Epithelial cell of prostate (primary cell): Measurements from ENCODE around the gene TFEB.

Experiments
- DNase-seq: peaks from one replicate; pipeline ENCODE4 v3.0.0-alpha.2; 2011; ENCODE audit warnings: low read depth, low spot score
- H3K27ac ChIP-seq: fragments of 450-650 bp; 2 replicates; pipeline ENCODE4 v1.5.1; 2017; ENCODE audit warnings: mild to moderate bottlenecking

The TFEB gene

GRCh38 chr6:41656002-41656691 is 79.3 kb downstream of the TFEB start:
- DNase-seq: no peak
- H3K27ac ChIP-seq: no peak overlapping the region

- DNase-seq: no peak
- H3K27ac ChIP-seq: no peak overlapping the region
These were observed 79.8 kb downstream of the TFEB start for GRCh38 chr6:41655646-41656001.

DNA sequence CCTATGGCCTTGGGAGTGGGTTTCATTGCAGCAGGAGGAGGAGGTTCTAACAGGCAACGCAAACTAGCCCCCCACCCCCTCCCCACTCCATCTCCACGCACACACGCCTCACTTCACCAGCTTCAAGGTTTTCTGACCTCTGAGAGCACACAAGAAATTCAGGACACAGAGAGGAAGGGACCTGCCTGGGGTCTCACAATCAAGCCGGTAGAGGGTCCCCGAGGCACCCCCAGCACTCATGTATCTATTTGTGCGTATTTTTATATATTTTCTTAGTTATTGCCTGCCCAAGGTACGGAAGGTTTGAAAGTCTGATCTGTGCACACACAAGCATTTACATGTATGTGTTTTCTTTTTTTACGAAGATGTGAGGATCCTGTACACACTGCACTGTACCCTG is 80.2 kb downstream of the TFEB start:
- no peak for DNase-seq
- H3K27ac ChIP-seq: no peak overlapping the region

- DNase-seq: no peak
- no peak overlapping the region for H3K27ac ChIP-seq
These were observed 80.7 kb downstream of the TFEB start for GRCh38 chr6:41654698-41655151.

DNA sequence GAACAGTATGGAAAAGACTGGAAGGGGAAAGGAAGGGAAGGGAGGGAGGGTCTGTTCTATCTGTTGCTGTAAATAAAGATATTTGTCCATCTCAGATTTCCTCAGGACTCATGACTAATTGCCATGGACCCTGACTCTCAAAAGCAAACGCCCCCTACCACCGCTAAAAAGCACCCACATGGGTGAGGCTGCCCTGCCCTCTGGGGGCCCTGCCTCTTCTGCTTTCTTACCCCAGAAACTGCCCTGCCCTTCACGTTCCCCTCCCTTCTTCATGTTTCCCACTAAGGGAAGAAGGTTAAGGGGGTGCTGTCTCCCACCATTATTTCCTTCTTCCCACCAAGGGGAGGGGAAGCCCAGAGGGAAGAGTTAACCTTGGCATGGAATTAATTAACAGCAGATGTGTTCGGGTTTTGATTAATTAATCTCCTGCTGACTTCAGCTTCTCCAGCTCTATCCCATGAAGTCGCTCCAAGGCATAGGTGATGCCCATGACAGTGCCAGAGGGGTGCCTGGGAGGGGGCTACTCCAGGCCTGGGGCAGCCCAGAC is 81.2 kb downstream of the TFEB start:
- no peak for DNase-seq
- H3K27ac ChIP-seq: no peak overlapping the region

GRCh38 chr6:41653691-41654090 is 81.7 kb downstream of the TFEB start:
- no peak overlapping the region for H3K27ac ChIP-seq
- no peak for DNase-seq

DNA sequence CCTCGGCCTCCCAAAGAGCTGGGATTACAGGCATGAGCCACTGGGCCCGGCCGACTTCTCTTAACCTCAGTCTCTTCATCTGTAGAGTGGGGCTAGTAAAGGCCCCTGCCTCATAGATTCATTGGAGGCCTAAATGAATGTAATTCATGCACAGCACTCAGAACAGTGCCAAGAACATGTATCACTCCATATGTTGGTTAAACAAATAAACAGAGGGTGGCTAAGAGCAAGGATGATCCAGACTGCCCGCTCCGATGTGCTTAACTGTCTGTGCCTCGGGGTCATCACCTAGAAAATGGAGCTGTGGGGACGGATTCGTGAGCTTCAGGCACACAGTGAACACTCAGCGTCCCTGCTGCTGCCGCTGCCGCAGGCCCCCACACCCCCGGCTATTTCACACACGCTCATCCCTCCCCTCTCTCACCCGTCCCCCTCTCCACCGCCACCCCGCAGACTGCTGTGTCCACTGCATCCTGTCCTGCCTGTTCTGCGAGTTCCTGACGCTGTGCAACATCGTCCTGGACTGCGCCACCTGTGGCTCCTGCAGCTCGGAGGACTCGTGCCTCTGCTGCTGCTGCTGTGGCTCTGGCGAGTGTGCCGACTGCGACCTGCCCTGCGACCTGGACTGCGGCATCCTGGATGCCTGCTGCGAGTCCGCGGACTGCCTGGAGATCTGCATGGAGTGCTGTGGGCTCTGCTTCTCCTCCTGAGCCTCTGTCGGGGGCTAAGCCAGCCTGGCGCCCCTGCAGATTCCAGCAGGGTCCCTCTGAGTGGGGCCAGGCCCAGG is 82.3 kb downstream of the TFEB start:
- no peak for DNase-seq

DNA sequence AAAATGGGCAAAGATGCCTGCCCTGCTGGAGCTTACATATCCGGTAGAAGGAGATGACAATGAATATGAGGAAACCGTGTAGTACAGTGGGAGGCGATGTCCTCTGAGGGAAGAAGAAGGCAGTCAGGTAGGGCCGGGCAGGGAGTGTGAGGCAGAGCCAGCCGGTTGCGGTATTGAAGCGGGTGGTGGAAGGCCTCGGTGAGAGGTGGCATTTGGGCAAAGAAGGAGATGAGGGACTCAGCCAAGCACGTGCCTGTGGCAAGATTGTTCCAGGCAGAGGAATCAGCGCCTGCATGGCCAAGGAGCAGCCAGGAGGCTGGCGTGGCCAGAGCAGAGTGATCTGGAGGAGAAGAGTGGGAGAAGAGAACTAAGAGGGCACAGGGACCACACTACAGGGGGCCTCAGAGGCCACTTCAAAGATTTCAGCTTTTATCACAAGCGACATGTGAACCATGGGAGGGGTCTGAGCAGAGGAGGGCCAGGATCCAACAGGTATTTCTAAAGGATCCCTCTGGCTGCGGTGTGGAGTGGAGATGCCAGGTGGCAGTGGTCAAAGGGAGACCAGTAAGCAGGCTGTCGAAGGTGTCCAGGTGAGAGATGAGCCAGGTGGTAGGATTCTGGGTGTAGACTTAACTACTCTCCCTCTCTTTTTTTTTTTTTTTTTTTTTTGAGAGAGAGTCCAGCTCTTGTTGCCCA is 83.3 kb downstream of the TFEB start:
- H3K27ac ChIP-seq: no peak overlapping the region
- DNase-seq: no peak

More for the DNA sequence above, 82.3 kb downstream of the TFEB start:
- no peak overlapping the region for H3K27ac ChIP-seq

- no peak for DNase-seq
- no peak overlapping the region for H3K27ac ChIP-seq
These were observed 84.0 kb downstream of the TFEB start for GRCh38 chr6:41651246-41651961.

DNA sequence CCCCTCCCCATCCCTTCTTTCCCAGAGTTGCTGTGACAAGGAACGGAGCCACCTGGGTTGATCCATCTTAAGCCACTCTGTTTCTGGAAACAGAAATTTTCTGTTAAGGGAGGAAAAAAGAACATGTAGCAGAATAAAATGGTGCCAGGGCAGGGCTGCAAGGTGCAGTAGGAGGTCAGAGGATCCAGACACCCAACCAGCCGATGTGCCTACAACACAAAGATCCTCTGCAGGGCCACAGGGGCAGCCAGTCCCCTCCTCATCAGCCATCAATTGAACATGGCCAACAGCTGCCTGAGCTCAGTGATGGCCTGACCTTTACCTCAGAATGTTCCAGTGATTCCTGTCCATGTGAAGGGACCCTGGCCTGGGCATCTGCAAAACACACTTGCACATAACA is 85.3 kb downstream of the TFEB start:
- no peak overlapping the region for H3K27ac ChIP-seq
- no peak for DNase-seq

DNA sequence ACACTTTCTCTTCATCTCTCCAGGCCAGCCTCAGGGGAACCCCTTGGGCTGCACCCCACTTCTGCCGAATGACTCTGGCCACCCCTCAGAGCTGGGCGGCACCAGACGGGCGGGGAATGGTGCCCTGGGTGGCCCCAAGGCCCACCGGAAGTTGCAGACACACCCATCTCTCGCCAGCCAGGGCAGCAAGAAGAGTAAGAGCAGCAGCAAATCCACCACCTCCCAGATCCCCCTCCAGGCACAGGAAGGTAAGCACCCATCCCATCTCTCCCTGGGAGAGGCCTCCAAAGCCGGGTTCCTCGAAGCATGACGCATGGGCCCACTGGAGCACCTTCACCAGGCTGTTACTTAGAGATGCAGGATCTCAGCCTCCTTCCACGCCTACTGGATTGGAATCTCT is 85.8 kb downstream of the TFEB start:
- DNase-seq: no peak
- no peak overlapping the region for H3K27ac ChIP-seq

DNA sequence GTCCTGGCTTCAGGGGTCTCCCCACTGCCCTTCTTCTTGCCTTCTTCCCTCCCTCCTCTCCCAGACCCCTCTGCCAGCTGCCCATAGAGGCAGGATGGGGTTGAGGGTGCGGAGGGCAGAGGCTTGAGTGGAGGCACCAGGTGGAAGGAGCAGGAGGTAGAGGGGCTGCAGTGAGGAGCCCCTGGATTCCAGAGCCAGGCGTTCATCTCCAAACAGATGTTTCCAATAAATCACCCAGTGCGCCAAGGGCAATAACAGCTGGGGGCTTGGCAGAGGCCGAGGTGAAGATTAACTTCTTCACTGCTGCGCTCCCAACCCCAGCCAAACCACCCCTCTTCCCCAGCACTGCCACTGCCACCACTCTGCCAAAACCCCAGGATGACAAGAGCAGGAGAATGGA is 86.5 kb downstream of the TFEB start:
- no peak overlapping the region for H3K27ac ChIP-seq
- DNase-seq: no peak

- no peak for DNase-seq
These were observed 87.3 kb downstream of the TFEB start for GRCh38 chr6:41648070-41648585.

DNA sequence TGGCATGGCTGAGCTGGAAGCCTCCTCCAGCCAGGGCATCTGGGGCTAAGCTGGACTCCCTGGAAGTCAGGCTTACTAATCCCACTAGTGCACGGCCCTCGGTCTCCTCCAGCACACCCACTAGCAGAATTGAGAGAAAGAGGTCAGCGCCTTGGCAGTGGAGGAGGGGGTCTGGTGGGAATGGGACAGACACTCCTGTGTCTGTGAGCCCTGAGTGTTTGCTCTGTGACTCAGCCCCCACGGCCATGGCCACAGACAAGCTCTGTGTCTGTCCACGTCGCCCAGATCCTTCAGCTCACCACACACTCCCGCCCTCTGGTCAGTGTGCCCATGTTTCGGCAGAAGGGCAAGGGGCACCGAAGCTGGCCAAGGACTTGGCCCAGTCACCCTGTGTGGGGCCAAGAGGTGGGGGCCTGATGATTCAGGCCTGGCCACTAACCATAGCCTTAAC is 88.3 kb downstream of the TFEB start:
- no peak for DNase-seq
- no peak overlapping the region for H3K27ac ChIP-seq

More at GRCh38 chr6:41648070-41648585, 87.3 kb downstream of the TFEB start:
- H3K27ac ChIP-seq: no peak overlapping the region

DNA sequence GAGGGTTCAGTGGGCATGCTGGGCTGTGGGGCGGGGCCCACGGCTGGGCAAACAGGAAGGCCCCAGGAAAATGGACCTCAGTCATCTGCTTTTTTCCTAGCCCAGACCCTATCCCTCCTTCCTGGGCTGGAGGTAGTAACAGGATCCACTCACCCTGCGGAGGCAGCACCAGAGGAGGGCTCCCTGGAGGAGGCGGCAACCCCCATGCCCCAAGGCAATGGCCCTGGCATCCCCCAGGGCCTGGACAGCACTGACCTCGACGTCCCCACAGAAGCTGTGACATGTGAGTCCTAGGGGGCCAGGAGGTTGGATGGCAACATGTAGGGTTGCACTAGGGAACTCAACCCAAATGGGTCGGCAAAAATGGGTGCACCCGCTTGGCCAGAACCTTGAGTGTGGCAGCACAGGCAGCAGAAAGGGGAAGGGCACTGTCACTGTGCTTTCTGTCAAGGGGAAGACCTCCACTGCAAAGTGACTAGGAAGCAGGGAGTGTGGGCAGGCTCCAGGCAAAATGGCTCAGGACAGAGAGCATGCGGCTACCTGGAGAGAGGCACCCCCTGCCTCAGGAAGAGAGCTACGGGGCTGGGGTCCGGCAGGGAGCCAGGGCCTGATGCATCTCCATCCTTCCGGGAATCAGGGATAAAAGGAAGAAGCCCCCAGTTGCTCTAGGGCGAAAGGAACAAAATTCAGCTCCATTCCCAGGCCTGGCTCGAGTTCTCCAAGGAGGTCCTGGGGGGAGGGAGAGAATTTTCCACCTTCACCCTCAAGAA is 89.2 kb downstream of the TFEB start:
- no peak overlapping the region for H3K27ac ChIP-seq
- DNase-seq: no peak

DNA sequence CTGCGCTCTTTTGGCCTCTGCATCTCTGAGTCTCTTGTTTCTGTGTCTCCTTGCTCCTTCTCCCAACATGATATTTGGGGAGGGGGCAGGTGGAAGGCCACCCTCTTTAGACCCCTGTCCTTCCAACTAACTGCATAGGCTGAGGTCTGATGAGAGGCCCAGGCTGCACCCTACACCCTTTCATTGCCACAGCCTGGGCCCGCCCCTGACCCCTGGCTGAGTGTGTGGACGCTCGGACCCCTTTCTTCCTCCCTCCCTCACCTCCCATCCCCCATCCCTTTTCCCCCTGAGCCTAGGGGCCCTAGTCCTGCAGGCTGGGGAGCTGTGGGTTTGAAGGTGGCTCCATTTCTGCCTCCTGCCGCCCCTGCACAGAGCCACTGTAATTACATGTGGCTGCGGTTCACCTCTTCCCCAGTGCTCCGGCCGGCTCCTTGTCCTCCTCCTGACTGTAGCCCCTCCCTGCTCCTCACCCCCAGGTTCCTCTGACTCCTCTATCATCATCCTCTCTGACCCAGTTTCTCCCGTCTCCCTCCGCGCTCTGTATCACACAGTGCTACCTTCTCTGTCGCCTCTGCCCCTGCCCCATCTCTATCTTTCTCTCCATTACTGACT is 90.3 kb downstream of the TFEB start:
- DNase-seq: no peak
- H3K27ac ChIP-seq: no peak overlapping the region

DNA sequence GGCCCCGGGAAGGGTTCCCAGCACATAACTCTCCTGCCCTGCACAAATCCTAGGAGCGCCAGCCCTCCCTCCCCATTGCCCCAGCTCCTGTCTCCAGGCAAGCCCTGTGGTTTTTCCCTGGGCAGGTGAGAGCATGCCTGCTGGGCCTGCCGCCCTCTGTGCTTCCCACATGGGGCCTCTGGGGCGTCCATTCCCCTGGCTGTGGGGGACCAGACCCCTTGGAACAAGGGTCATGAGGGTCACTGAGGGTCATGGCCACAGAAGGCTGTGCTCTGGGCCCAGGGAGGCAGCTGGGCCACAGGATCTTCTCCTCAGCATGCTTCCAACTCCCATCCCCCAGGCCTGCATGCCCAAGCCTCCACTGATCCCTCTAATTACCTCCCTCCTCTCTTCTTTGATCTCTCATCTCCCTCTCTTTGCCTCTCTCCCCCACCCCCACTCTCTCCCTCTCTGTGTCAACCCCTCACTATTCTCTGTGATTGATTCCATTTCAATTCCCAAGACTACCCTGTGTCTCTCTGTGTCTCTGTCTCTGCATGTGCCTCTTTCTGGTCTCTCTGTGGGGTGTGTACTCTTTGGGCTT is 91.0 kb downstream of the TFEB start:
- peak overlapping the region; percentile 17 for H3K27ac ChIP-seq

GRCh38 chr6:41643899-41644269 is 91.5 kb downstream of the TFEB start:
- H3K27ac ChIP-seq: peak overlapping the region; percentile 17
- DNase-seq: no peak

More for the DNA sequence above, 91.0 kb downstream of the TFEB start:
- no peak for DNase-seq
